GM18499 (cell line): ENCODE data around the gene SMOC2.

Experiments
- ATAC-seq: cut with Tn5 transposase; IDR thresholded peaks from one replicate; pipeline ENCODE4 v1.9.1; 2021; ENCODE audit warnings: moderate number of reproducible peaks; ENCODE audit not compliant: insufficient read depth, unreplicated experiment

The SMOC2 gene

DNA sequence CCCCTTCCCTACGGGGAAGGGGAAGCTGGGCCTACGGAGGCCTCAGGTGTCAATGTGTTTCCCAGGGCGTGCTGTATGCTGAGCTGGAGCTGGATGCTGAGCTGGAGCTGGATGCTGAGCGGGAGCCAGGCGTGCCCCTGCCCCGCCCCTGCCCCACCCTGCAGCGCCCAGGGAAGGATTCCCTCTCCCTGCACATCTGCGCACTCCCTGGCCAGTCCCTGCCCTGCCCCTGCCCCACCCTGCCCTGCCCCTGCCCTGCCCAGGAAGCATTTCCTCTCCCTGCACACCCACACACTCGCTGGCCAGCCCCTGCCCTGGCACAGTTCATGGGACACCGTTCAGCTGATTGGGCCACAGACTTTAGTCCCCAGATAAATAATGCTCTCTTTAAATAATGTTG, 196.8 kb downstream of the SMOC2 start:
- ATAC-seq = no peak

- no peak for ATAC-seq
These were observed 197.7 kb downstream of the SMOC2 start for GRCh38 chr6:168638468-168639271.

DNA sequence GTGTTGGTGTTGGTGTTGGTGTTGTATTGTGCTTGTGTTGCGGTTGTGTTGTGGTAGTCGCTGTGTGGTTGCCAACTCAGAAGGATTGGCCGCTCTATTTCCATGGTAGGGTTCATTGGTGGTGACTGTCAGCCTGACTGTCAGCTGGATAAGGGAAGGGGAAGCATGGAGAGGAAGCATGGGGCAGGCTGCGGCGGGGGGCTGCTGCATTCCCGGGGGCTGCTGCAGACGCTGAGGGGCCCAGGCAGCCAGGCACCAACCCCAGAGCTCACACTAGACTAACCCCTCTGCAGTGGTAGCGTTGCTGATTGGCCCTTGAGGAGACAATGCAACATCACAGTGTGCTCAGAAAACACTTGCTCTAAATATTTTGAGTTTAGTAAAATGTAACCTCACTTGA, 199.2 kb downstream of the SMOC2 start:
- no peak for ATAC-seq

DNA sequence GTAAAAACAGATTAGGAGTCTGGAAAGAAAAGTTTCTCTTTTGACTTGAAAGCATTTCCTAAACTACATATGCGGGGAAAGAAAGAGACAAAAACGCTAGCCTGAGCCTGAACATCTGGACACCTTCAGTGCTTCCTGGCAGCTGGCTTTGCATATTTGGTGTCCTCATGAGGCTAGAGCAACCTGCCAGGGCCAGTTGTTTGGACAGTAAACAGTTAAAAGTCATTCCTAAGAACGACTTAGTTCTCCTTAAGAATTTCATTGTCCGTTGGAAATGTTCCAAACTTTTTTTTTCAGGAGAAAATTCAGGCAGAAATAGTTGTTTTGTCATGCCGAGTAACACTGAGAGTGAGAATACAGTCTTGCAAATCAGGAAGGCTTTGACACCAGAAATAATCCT, 199.8 kb downstream of the SMOC2 start:
- ATAC-seq = no peak

- ATAC-seq = no peak
These were observed 200.5 kb downstream of the SMOC2 start for GRCh38 chr6:168641446-168641845.

DNA sequence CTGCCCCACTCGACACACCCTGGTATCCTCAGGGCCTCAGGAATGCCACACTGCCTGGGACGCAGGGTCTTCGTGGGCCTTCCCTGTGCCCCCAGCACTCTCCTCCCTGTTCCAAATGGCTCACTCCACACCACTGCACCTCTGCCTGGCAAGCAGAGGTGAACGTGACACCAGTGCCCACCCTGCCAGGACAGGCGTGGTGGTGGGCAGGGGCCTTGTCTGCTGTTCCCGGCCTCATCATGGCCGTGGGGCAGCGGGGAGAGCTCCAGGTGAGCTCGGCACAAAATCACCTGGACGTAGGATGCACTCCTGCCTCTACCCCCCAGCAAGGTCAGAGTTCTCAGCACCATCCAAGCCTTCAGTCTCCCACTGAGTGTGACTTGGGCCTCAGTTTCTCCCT, 202.4 kb downstream of the SMOC2 start:
- no peak for ATAC-seq

- no peak for ATAC-seq
These were observed 204.3 kb downstream of the SMOC2 start for GRCh38 chr6:168645326-168645725.

- ATAC-seq = no peak
These were observed 206.3 kb downstream of the SMOC2 start for GRCh38 chr6:168647271-168647670.

DNA sequence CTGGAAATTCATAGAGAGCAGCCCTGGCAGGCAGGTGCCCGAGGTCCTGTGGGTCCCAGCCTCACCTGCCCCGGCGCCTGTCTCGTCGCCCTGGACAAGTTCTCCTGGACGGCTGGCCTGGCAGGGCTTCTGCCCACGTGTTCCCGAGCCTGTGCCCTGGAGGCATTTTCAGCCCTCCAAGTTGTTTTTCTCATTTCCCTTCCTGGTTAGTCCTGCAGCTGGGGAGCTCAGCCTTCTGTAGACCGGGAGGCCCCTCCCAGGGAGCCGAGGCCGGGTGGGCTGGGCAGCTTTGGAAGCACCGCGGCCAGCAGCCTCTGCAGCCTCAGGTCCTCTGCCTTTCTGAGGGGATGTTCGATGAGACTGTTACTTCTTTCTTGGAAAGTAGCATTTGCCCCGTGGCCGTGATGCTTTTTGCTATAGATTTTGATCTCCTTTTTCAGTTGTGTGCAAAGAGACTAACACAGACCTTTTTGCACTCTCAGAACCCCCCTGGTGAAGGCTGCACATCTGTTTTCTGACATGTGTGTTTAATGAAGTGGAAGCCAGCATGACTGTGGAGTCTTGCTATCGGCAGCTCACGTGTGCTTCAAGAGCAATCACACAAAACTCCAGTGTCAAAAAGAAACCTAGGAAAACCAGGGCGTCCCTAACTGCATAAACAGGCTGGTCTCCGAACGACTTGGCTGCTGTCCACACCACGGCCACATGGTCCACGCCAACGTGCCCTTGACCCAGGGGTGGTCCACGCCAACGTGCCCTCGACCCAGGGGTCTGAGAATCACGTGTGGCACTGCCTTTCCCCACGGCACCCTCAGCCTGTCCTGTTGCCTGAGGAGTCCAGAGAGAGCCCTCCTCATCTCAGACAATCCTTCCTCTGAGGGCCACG, 207.5 kb downstream of the SMOC2 start:
- ATAC-seq = no peak

GRCh38 chr6:168649209-168649608, 208.2 kb downstream of the SMOC2 start:
- no peak for ATAC-seq

DNA sequence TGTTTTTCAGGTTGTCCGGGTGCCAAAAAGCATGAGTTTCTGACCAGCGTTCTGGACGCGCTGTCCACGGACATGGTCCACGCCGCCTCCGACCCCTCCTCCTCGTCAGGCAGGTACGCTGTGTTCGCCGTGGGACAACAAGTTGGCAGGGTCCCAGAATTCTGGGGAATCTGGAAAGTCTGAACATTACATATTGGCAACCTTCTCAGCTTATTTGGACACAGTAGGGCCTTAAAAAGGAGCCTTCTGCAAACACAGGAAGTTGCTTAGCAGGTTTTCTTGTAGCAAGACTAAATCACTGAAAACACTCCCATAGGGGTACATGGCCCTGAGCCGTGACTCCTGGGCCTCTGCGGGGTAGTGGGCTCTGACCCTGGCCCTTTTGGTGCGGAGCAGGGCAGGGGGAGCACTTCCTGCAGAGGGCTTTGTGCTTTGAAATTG, 209.7 kb downstream of the SMOC2 start:
- ATAC-seq = no peak

- ATAC-seq = no peak
These were observed 214.6 kb downstream of the SMOC2 start for GRCh38 chr6:168655462-168656152.

GRCh38 chr6:168658059-168658458, 217.1 kb downstream of the SMOC2 start:
- ATAC-seq = no peak

DNA sequence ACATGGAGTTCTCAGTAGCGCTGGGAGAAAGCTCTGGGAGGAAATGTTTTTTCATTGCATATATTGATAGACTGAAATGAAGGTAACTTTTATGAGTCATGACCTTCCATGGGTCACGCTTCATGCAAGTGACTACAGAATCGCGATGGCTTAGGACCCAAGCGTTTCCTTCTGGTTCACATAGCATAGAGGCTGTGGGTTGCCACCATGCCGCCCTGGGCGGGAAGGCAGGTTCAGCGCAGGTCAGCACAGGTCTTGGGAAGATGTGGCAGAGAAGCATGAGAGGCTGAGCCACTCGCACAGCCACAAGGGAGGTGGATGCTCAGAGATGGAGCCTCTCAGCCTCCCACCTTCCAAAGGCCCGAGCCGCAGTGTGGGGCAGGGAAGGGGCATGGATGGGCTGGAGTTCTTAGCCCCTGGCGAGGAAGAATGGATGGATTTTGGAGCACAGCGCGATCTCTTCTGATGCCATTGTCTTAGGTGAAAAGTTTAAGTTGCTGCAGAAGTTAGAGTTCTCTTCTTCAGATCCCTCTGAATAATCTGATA, 219.5 kb downstream of the SMOC2 start:
- no peak for ATAC-seq

- ATAC-seq = no peak
These were observed 221.4 kb downstream of the SMOC2 start for GRCh38 chr6:168662301-168662936.

DNA sequence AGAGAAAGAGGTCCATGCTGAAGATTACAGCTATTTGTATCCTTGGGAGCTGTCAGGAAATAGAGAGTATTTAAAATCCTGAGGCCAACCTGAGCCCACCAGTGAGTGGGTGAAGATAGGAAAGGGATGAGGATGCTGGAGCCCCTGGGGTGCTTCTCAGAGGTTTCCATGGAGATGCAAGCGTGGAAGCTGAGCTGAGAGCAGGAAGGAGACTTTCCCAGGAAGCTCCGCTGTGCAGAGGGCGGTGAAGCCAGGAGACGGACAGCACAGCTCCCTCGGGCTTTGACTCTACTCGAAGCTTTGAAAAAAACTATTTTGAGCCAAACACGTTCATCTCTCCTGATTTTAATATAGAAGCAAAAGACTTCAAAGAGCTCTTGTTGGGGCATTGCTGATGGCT, 222.1 kb downstream of the SMOC2 start:
- no peak for ATAC-seq

- ATAC-seq = no peak
These were observed 224.0 kb downstream of the SMOC2 start for GRCh38 chr6:168664956-168665355.

GRCh38 chr6:168666170-168666569, 225.2 kb downstream of the SMOC2 start:
- no peak for ATAC-seq

DNA sequence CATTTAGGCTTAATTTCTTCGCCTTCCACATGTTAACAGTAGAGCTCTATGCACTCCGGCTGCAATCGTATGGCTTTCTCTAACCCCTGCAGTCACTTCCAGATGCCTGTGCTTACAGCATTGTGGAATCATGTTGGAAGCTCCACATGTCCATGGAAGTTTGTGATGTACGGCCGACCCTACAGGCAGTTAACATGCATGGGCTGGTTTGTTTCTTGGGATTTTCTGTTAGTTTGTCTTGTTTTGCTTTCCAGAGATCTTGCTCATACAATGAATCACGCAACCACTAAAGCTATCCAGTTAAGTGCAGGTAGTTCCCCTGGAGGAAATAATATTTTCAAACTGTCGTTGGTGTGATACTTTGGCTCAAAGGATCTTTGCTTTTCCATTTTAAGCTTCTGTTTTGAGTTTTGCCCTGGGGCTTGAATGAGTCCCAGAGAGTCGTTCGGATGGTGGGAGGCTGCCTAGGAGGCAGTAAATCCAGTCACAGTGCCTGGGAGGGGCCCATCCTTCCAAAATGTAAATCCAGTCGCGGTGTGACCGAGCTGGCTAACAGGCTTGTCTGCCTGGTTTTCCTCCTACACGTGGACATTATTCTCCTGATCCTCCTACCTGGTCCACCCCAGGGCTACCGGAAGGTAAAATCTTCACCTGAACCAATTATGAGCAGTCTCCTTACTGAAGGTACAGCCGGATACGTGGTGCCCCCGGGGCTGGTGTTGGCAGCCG, 225.9 kb downstream of the SMOC2 start:
- no peak for ATAC-seq
